ENCODE measurements around the gene PAK4. TPM values are rescaled to one million over a fixed set of nuclear protein-coding genes. Genes with fewer than 3 reads are reported as not detected.

Gene PAK4
- total RNA-seq, 2 experiments from 2014 or later = 9.8 to 11.5 TPM

DNA sequence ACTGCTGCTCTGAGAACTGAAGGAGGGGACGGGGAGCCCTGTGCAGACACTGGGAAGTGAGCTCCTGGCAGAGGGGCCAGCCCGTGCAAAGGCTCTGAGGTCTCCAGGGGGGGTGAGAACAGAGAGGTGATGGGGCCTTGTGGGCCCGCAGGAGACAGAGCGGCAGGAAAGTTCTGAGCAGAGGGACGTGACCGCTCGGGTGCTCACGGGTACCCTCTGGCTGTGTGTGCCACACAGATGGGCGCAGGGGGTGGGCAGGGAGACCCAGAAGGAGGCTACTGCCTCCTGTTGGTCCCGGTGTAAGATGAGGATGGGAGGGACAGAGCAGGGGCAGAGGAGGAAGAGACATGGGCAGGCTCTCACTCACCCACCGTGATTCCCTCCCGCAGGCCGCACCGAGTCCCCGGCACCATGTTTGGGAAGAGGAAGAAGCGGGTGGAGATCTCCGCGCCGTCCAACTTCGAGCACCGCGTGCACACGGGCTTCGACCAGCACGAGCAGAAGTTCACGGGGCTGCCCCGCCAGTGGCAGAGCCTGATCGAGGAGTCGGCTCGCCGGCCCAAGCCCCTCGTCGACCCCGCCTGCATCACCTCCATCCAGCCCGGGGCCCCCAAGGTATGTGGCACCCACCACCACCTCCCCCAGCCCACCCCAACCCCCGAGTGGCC is 43.7 kb downstream of the PAK4 start:
- H3K27ac Mint-ChIP-seq = no peak overlapping the region
- ChIA-PET CTCF (no interaction called here), POLR2A (no interaction called here)
- no peaks in the 10 kb centered on the region for H3K4me1 Mint-ChIP-seq (ENCODE audit: low read depth)
- H3K27me3 Mint-ChIP-seq = no peaks in the 10 kb centered on the region
- peaks cover 2% of the 10 kb centered on the region for H3K36me3 Mint-ChIP-seq (ENCODE audit: low read depth)
- DNase-seq = no peak
- no peaks in the 10 kb centered on the region for H3K9me3 Mint-ChIP-seq
- H3K4me3 Mint-ChIP-seq = no peak overlapping the region
- intact Hi-C loops (cut with micrococcal nuclease) = no loop called here
- TF ChIP-seq, protein P1, sequence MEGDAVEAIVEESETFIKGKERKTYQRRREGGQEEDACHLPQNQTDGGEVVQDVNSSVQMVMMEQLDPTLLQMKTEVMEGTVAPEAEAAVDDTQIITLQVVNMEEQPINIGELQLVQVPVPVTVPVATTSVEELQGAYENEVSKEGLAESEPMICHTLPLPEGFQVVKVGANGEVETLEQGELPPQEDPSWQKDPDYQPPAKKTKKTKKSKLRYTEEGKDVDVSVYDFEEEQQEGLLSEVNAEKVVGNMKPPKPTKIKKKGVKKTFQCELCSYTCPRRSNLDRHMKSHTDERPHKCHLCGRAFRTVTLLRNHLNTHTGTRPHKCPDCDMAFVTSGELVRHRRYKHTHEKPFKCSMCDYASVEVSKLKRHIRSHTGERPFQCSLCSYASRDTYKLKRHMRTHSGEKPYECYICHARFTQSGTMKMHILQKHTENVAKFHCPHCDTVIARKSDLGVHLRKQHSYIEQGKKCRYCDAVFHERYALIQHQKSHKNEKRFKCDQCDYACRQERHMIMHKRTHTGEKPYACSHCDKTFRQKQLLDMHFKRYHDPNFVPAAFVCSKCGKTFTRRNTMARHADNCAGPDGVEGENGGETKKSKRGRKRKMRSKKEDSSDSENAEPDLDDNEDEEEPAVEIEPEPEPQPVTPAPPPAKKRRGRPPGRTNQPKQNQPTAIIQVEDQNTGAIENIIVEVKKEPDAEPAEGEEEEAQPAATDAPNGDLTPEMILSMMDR (IDR thresholded peaks at IDR 0.05) = no peak
- no peak for ATAC-seq

DNA sequence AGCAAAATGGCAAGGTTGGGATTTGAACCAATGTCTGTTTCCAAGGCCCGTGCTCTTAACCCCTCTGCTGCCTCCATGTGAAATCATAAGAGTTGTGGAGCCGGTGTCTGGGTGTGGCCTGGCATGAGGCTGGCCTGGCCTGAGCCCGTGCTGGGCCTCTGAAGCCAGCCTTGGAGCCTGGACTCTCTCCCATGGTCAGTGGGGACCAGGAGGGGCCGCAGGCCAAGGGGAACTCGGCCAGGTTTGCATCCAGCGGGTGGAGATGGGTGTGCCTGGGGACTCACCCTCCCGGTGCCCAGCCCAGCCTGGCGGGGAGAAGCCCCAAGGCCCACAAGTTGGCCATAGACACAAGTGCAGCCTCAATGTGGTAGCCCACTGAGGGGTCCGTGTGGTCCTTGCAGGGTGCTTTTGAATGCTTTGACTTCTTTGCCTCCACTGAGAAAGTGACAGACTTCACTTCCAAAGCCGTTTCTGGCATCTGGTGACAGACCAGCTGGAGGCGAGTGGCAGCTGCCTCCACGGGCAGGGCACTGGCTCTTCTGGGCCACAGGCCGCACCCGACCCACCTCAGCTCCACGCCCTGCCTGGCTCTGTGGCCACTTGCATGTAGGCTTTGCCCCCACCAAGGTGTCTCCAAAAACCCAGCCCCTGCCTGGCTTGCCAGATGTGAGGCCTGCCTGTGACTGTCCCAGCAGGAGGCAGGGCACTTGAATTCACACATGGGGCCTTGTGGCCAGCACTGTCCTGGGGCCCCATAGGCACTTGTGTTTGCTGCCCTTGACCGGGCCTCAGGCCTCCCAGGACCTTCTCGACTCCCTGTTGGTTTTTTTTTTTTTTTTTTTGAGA is 45.0 kb downstream of the PAK4 start:
- CTCF ChIA-PET = no interaction called here
- POLR2A ChIA-PET = no interaction called here
- intact Hi-C loops (cut with micrococcal nuclease) = no loop called here
- DNase-seq (no peak), ATAC-seq (no peak)
- no peaks in the 10 kb centered on the region for H3K27me3 Mint-ChIP-seq
- no peak overlapping the region for H3K27ac Mint-ChIP-seq
- TF ChIP-seq, protein P1 (IDR thresholded peaks at IDR 0.05) = no peak
- H3K4me1 Mint-ChIP-seq (ENCODE audit: low read depth) = no peaks in the 10 kb centered on the region
- H3K9me3 Mint-ChIP-seq = no peaks in the 10 kb centered on the region
- peaks cover 2% of the 10 kb centered on the region for H3K36me3 Mint-ChIP-seq (ENCODE audit: low read depth)
- no peak overlapping the region for H3K4me3 Mint-ChIP-seq

DNA sequence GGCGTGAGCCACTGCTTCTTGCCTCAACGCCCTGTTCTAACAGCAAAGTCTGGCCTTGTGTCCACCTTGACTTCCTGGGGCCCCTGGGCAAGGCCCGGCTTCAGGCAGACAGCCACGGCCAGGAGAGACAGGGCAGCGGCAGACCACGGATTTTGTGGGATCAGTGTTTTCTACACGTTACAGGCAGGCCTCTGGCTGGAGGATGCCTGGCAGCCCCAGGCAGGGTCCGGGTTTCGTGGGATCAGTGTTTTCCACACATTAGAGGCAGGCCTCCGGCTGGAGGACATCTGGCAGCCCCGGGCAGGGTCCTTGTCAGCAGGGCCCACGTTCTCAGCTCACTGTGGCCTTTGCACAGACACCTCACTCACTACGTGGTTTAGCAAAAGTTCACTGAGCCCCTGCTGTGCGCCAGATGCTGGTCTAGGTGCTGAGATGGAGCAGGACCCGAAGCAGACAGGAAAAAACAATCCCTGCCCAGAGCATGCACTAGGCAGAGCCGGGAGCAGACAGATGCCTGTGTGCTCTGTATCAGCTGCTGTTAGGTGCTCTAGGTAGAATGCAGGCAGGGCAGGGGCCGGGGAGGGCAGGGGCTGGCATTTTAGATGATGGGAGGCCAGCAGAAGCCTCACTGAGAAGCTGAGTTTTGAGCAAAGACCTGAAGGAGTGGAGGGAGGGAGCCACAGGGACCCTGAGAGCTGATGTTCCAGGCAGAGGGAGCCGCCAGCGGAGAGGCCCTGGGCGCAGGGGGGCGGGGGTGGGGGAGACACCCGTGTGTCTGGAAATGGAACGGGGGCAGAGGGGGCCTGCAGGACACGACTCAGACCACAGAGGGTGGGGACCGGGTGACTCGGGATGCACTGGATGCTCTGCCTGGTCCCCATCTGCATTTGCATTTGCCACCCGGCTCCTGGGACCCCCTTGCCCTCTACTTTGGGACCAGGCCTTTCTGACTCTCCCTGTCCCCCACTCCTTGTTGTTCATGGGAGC is 46.2 kb downstream of the PAK4 start:
- DNase-seq = no peak
- TF ChIP-seq, protein P1 (IDR thresholded peaks at IDR 0.05) = no peak
- Mint-ChIP-seq H3K36me3 (ENCODE audit: low read depth) (peaks cover 2% of the 10 kb centered on the region), H3K4me1 (ENCODE audit: low read depth) (no peaks in the 10 kb centered on the region), H3K27ac (no peak overlapping the region), H3K4me3 (no peak overlapping the region), H3K27me3 (no peaks in the 10 kb centered on the region), H3K9me3 (no peaks in the 10 kb centered on the region)
- ATAC-seq = no peak
- CTCF ChIA-PET = no interaction called here
- POLR2A ChIA-PET = interaction anchor here (0.6 kb wide), 1 partner anchor 161 kb away, joined by 3 read pairs; no protein-coding TSS in a partner anchor
- intact Hi-C loops (cut with micrococcal nuclease) = no loop called here

DNA sequence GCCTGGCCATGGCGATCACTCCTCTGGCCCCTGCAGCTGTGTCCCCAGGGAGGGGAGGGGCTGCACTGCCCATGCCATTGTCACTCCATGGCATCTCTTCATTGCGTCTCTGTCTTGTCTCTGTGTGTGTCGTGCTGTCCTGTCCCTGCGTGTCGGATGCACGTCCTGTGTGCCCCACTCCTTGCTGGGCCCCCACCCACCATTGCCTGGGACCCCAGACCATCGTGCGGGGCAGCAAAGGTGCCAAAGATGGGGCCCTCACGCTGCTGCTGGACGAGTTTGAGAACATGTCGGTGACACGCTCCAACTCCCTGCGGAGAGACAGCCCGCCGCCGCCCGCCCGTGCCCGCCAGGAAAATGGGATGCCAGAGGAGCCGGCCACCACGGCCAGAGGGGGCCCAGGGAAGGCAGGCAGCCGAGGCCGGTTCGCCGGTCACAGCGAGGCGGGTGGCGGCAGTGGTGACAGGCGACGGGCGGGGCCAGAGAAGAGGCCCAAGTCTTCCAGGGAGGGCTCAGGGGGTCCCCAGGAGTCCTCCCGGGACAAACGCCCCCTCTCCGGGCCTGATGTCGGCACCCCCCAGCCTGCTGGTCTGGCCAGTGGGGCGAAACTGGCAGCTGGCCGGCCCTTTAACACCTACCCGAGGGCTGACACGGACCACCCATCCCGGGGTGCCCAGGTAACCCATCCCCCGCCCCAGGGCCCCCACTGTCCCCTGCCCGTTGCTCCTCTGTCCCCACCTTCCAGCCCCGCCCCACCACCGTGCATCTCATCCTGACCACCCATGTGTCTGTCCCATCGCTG is 47.3 kb downstream of the PAK4 start:
- H3K27ac Mint-ChIP-seq = no peak overlapping the region
- H3K4me3 Mint-ChIP-seq = no peak overlapping the region
- POLR2A ChIA-PET = no interaction called here
- ATAC-seq (no peak), DNase-seq (no peak)
- CTCF ChIA-PET = no interaction called here
- TF ChIP-seq, protein P1 (IDR thresholded peaks at IDR 0.05) = no peak
- H3K4me1 Mint-ChIP-seq (ENCODE audit: low read depth) = no peaks in the 10 kb centered on the region
- intact Hi-C loops (cut with micrococcal nuclease) = no loop called here
- H3K36me3 Mint-ChIP-seq (ENCODE audit: low read depth) = peaks cover 2% of the 10 kb centered on the region
- no peaks in the 10 kb centered on the region for H3K27me3 Mint-ChIP-seq
- H3K9me3 Mint-ChIP-seq = no peaks in the 10 kb centered on the region

Data from activated CD8-positive, alpha-beta T cell treated with anti-CD3 and anti-CD28 coated beads for 36 hours (primary cell).